Measurements from ENCODE around the gene APOC3.

GRCh38 chr11:116836632-116836991 lies 6.9 kb downstream of the APOC3 start:
- TF ChIP-seq CTCF (IDR thresholded peaks at IDR 0.05; ENCODE audit: low read depth, low read length, missing input control) (no peak), RAD21 (IDR thresholded peaks at IDR 0.05) (no peak), REST (IDR thresholded peaks at IDR 0.05) (no peak), GABPA (IDR thresholded peaks at IDR 0.05 in 1 of 2, conservative IDR thresholded peaks at IDR 0.05 in 1 of 2) (no peak)

Measured in liver (tissue), 3 donors.